ENCODE results near the gene ANAPC5.

DNA sequence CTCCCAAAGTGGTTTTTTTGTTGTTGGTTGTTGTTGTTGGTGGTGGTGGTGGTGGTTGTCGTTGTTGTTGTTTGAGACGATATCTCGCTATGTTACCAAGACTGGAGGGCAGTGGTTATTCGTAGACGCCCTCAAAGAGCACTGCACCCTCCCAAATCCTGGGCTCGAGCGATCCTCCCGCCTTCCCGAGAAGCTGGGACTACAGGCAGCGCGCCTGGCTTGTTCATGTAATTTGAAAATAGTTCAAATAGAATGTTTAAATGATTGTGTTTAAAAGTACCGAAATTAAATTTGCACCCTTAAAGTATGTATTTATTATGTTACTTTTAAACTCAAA is 439 bp upstream of the ANAPC5 start:
- TF ChIP-seq POLR2AphosphoS5 (IDR thresholded peaks at IDR 0.05; ENCODE audit: low read depth, low read length) (no peak), REST (IDR thresholded peaks at IDR 0.05; ENCODE audit: insufficient read depth in 1 of 2, low read depth in 2 of 2, low read length in 2 of 2) (no peak), TAF1 (IDR thresholded peaks at IDR 0.05; ENCODE audit: borderline replicate concordance, insufficient read depth, low read length) (no peak), SIN3A (IDR thresholded peaks at IDR 0.05; ENCODE audit: borderline replicate concordance, insufficient read depth, low read length) (no peak)
